ENCODE data around the gene DIAPH2.

The DIAPH2 gene

DNA sequence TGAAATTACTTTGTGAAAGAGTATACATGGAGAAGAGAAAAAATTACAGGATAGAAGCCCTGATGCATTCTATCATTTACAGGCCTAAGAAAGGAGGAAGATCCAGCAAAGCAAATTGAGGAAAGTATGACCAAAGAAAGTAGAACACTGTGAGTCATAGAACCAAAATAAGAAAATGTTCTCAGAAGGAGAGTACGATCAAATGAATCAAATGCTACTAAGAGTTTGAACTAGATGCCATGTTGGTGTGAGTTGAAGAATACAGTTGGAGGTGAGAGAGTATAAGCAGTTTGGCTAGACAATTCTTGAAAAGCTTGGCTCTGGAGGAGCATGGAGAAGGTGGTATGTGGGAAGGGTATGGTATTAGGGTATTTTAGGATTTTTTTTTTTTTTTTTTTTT is 360.8 kb downstream of the DIAPH2 start:
- FAIRE-seq (no peak), DNase-seq (ENCODE audit: low spot score) (no peak)

DNA sequence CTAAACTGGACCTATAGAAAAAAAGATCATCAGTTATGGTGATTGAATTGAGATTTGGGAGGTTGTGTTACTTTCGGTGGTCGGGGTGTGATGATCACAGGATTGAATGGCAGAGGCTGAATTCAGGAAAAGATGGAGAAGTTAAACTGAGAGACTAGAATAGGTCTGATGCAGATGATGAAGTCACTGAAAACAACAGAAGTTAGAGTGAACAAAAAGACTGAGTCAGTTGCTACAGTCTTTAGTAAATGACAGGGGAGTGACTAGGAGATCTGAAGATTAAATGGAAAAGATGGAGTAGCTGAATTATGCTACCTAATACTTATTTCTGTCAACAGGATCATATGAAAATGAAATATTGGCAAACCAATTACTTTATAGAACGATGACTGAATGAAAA is 362.2 kb downstream of the DIAPH2 start:
- no peak for DNase-seq (ENCODE audit: low spot score)
- FAIRE-seq = no peak

DNA sequence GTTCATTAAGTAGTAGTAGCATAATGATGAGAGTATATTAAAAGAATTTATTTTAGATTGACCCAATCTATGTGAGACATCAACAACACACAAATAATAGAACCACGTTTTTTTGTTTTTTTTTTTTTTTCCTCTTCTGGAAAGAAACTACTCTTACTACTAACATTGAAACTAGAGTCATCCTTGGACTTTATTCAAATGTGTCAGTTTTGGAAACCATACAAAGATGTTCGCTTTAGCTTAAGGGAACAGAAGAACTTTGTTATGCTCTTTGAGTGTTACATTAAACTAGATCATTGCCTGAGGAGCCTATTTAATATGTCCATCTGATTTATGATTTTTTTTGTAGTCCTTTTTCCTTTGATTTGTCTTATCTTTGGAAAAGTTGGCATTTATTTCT is 365.8 kb downstream of the DIAPH2 start:
- DNase-seq (ENCODE audit: low spot score) (no peak), FAIRE-seq (no peak)

DNA sequence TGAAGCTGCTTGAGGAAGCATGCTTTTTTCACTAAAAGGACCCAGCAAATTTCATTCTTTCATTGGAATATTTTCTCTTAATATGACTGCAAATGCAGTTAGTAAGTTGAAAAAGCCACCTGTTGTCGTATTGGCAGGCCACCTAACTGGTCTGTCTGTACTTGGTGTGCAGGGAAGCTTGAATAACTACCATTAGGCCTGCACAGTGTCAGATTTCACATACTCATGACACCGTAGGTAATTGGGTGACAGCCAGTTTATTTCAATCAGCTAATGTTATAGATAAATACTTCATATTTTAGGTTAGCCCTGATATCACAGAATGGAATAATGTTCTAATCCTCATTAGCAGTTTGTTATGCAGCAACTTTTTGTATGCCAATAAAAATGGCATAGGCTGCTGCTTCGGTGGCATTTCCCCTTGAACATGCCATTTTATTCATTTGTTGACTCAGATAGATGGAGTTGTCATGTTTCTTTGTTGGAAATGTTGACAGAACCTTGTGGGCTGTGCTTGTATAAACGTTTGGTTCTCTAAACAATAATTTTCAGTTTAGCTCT is 372.8 kb downstream of the DIAPH2 start:
- DNase-seq (ENCODE audit: low spot score) (no peak), FAIRE-seq (no peak)

DNA sequence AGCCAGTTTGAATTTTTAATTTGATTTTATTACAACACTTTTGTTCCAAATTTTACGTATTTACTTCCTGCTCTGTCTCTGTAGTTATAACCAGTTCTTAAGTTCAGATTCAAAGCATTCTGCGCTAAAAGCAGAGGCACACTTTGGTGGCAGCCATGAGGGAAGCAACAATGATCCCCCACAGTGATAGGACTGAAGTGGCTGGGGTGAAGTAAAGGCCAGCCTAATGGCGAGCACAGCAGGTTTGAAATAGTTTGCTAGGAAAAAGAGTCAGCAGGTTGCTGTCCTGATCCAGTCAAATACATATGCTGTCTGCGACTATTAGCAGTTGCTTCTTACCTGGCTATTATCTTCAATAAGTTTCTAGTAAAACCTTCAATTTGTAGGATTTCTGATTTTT is 375.4 kb downstream of the DIAPH2 start:
- FAIRE-seq = no peak
- no peak for DNase-seq (ENCODE audit: low spot score)

DNA sequence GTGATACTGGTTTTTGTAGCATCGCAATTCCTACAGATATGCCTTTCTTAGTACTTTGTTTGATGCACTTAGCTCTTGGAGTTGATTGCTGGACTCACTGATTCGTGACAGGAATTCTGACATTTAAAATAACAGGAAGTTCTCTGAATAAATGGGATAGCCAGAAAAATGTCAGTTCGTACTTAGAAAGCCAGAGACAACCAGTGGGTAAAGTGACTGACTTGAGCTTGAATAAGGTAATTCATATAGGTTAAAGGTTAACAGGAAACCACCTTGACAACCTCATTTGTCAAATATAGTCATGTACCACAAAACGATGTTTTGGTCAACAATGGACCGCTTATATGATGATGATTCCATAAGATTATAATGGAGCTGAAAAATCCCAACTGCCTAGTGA is 380.4 kb downstream of the DIAPH2 start:
- no peak for DNase-seq (ENCODE audit: low spot score)
- no peak for FAIRE-seq

DNA sequence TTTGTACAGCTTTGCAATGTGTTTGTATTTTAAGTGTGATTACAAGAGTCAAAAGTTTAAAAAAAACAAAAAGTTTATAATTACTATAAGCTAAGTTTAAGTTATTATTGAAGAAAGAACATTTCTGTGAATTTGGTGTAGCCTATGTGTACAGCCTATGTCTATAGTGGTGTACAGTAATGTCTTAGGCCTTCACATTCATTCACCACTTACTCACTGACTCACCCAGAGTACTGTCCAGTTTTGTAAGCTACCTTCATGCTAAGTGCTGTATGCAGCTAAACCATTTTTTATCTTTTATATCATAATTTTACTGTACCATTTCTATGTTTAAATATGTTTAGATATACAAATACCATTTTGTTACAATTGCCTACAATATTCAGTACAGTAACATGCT is 381.3 kb downstream of the DIAPH2 start:
- DNase-seq (ENCODE audit: low spot score) = no peak
- FAIRE-seq = no peak

DNA sequence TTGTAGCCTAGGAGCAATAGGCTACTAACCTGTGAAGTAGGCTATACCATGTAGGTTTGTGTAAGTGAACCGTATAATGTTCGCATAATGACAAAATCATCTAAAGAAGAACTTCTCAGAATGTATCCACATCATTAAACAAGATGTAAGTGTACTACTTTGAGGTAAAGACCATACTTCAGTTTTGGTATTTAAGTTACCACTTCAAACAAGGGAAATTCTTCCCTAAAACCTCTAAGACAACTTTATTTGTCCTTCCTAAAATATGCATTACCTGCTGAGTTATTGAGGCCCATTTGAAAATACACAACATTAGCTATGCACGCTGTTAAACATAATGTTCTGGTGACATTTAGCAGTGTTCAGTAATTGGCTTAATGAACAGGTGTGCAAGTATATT is 381.7 kb downstream of the DIAPH2 start:
- DNase-seq (ENCODE audit: low spot score) = no peak
- no peak for FAIRE-seq

DNA sequence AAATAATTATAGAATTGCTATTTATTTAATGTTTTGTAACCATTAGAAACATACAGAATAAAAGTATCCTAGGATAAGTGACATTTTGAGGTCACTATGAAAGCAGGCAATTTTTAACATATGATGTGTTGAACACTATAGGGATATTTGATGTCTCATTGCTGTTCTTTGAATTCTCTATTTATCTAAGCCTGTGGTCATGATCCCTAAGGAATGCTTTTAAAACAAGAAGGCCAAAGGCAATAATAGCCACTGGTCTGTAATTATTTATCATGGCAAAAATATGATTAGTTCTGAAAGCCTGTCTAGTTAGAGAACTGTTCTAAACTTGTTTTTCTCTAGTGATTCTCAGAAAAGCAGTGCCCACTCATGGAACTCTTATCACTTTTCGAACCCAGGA is 385.7 kb downstream of the DIAPH2 start:
- DNase-seq (ENCODE audit: low spot score) (no peak), FAIRE-seq (no peak)

DNA sequence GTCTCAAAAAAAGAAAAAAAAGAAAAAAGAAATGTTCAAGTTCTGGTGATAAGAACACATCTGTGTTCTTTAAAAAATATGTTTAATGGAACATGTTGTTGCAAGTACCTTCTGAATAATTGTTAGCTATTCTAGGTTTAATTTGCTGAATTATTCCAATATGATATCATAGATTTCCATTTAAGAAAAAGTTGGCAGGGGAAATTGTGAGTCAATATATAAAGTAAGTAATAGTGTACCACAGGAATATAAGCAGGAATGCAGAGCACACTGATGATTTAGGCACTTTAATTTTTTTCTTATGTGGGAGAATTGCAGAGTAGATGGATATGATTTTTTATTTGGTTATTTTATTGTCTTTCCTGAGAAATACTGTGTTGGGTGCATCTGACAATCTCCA is 389.8 kb downstream of the DIAPH2 start:
- DNase-seq (ENCODE audit: low spot score) (no peak), FAIRE-seq (no peak)

DNA sequence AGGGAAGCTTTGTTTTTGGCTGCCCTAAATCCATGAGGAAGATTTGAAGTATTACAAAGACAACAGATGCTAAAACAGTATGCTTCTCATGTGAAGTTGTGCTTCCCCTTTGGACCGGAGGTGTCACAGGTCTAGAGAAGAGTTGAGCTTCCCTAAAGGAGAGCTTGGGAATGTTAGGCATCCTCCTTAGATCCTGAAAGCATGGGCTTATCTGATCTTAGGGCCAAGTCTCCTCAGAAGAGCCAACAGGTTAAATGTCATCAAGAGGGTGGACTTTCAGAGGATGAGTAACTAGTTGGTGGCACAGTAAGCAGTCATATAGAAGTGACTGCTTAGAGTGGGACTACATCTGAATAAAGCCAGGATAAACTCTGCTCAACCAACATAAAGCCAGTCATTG is 404.5 kb downstream of the DIAPH2 start:
- DNase-seq (ENCODE audit: low spot score) (no peak), FAIRE-seq (no peak)

DNA sequence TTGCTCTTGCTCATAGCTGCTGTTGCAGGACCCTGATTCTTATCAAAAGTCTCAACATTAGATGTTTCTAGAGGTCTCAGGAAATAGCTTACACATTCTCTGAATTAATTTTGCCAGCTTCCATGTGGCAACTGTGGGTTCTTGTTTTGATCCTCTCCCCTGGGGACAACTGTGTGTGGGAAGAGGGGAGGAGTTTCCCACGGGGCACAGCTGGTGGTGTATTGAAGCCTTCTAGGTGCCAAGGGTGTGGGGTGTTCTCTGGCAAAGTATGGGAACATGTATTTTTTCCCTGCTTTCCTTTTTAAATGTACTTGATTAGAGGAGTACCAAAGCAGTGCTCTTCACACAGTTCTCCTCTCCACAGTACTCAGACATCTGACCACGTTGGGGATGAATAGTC is 411.7 kb downstream of the DIAPH2 start:
- DNase-seq (ENCODE audit: low spot score) = no peak
- FAIRE-seq = no peak

DNA sequence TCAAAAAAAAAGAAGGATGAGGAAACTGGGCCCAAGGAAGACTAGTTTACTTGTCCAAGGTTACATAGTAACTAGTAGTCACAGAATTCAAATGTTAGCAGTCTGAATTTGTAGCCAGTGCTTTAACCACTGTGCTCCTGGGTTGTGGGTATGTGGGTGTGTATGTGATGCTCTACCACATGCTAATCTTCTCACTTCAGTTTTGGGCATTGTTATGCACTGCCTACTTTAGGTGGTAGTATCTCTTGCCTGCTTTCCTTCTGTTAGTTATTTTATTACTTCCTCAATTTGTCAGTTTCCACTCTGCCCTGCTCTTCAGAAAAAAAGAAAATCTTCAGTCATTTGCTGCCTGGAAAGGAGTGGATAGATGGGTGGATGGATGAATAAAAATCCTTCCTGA is 418.3 kb downstream of the DIAPH2 start:
- no peak for FAIRE-seq
- DNase-seq (ENCODE audit: low spot score) = no peak

DNA sequence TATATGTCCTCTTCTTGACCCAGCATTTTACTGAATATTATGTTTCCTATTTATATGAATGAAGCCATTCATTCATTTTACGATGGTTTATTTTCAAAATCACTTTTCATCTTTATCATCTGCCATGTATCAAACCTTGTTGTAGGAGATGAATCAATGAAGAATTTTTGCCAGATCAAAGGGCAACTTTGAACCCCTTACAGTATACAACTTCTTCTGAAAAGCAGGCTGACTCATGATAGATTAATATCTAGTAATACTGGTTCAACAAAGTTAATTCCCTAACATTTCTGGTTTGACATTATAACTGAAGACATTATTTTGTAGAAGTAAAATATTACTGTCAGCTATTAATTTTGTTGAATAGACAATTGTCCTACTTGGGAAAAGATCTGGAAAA is 425.1 kb downstream of the DIAPH2 start:
- no peak for FAIRE-seq
- no peak for DNase-seq (ENCODE audit: low spot score)

DNA sequence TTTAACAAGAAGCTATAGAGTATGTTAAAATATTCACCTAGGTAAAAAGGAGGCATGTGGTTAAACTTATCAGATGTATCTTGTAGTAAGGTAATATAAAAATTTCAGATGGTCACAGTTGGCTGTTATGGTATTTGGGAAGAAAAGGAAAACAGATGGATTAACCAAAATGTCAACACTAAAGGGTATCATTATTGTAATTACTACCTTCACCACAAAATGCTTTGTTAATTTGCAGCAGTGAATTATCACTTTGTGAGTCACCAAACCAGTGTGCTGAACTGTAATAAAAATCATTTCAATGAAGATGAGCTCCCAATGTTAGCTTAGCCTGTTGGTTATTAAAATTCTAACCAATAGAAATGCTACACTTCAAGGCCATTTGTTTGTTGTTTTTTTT is 432.9 kb downstream of the DIAPH2 start:
- DNase-seq (ENCODE audit: low spot score) (no peak), FAIRE-seq (no peak)

DNA sequence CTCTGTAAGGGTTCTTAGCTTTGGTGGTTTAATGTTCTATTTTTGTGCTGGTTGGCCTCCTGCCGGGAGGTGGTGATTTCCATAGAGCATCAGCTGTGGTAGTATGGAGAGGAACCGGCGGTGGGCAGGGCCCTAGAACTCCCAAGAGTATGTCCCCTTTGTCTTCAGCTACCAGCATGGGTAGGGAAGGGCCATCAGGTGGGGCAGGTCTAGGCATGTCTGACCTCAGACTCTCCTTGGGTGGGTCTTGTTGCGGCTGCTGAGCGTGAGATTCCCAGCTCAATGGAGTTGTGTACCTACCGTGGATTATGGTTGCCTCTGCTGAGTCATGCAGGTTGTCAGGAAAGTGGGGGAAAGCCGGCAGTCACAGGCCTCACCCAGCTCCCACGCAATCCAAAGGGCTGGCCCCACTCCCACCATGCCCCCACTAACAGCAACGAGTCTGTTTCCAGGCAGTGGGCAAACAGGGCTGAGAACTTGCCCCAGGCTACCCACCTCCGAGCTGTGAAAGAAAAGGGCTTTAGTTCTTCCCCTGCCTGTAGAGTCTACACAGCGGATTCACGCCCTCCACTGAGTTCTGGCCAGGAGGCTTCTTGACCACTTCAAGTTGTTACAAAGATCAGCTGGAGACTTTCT is 434.9 kb downstream of the DIAPH2 start:
- DNase-seq (ENCODE audit: low spot score) = no peak
- no peak for FAIRE-seq

DNA sequence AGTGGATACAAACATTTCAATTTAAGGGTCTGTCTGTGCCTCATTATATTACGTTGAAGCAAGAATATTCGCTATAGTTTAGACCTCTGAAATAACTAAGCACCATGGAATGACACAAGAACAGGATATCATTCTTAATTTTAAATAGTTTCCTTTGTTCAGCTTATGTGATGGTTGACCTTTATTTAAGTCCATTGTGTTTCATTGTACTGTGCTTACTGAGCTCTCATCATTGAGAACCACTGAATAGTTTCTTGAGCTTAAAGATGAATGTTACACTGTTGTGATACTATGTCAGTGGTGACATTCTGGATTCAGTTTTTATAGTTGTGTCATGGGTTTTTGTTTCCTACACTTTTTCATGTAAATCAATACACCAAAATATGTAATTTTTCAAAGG is 438.4 kb downstream of the DIAPH2 start:
- DNase-seq (ENCODE audit: low spot score) = no peak
- no peak for FAIRE-seq

DNA sequence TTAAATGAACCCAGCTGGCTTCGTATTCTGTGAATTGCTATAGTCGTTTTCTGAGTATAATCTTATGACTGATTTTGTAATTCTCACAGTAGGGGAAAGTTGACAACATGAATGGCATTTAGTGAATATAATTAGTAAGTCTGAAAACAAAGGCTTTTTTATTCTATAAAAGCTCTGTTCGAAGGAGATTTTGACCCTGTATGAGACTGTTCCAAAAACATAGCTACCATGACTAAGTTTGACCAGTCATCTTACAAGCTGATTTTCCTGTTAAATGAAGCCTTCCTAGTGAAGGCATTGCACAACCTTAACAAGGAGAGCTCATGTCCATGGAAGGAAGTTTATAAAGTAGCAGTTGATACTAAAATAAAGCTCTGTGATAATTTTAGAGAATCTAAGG is 441.4 kb downstream of the DIAPH2 start:
- DNase-seq (ENCODE audit: low spot score) = no peak
- FAIRE-seq = no peak

DNA sequence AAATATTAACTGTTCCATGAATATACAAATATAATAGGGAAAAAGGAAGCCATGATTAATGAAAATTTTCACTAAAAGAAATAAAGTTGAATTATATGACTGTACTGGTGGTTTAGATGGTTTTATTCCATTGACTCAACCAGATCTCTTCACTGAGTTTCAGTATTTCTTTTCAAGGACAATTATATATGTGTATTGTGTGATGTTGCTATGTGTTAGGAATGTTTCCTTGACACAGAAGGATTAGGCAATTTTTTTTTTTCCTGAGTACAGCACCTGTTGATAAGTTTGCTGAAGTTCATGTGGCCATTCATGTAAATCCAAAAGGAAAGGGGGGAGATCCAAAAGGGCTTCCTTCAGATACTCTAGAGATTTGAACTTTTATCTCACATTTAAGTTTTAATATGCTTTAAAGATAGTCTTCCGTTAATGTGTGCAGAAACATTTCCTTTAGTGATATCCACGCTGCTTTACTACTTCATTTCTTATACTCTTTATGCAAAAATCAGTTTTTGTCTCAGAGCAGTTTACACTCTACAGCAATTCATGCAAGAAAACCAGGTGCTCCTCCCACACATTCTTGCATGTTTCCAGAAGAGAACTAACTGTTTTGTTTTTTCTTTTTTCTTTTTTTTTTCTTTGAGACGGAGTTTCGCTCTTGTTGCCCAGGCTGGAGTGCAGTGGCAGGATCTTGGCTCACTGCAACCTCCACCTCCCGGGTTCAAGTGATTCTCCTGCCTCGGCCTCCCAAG is 448.2 kb downstream of the DIAPH2 start:
- no peak for DNase-seq (ENCODE audit: low spot score)
- no peak for FAIRE-seq

DNA sequence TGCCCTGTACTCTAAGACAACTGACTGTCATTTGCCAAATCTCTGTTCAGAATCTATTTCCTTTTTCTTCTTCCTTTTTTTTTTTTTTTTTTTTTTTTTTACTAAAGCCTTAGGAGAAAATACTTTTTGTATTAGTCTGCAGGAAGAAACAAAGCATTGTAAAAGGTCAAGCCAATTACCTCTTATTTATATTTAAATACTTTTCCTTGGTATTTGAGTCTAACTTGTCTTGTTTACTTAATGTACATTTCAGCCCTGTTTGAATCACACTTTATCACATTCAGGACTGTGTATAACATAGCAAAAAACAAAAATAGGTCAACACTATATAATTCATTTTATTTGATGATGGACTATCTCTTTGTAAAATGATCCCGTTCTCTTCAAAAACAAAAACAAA is 461.3 kb downstream of the DIAPH2 start:
- no peak for FAIRE-seq

DNA sequence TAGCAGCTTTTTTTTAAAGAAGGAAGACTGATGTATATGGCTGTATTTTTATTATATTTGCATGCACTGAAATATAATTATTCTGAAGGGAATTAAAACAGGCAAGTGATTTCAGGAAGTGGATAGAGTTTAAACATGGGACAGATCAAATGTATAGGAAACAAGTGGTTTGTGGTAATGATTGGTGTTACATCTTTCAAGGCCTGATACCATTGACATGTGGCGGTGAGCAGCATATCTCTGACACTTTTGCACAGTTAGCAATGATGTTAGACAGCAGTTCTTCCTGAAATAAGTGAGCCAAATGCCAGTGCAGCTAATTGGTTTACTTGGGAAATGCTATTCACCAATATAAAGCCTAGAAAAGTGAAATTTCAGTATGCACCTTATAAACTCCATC is 471.2 kb downstream of the DIAPH2 start:
- no peak for FAIRE-seq

More for the DNA sequence above, 461.3 kb downstream of the DIAPH2 start:
- no peak for DNase-seq (ENCODE audit: low spot score)

DNA sequence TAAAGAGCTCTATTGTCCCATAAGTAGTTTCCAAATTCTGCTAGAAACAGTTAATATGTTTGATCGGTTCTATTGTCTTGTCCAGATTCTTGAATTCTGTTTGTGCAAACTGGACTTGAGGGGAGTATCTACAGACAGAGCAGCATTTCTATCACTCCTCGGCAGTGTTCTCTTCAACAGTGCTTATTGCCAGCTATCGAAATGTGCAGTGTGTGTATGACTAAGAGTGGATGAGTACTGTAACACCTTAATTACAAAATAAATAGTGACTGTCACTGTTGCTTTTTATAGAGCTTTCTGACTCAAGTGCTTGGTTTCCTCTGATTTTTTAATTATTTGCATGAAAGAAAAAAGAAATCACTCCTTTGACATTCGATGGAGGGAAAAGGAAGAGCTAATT is 473.6 kb downstream of the DIAPH2 start:
- FAIRE-seq (no peak), DNase-seq (ENCODE audit: low spot score) (no peak)

More for the DNA sequence above, 471.2 kb downstream of the DIAPH2 start:
- DNase-seq (ENCODE audit: low spot score) = no peak

Measured in urothelium cell line (cell line).